Heart left ventricle (tissue), 16 donors: Measurements from ENCODE around the gene OSBPL7. TPM values are rescaled to one million over a fixed set of nuclear protein-coding genes. Genes with fewer than 3 reads are reported as not detected.

Source experiments
- ATAC-seq, 4 donors: fragments of 200-7000 bp; cut with Tn5 transposase; one replicate each; pipeline ENCODE4 v1.9.1; 2020 to 2022; ENCODE audit warnings: moderate library complexity in 4 of 4, mild to moderate bottlenecking in 3 of 4, moderate number of reproducible peaks in 1 of 4
- DNase-seq, 5 donors: peaks; one replicate each; pipeline ENCODE4 v3.0.0-alpha.2; 2020
- H3K27ac ChIP-seq, 12 donors: fragments of 200-600 bp; sonication (generic) in 4 of 12; one replicate each; pipeline versions ENCODE4 v1.5.0 to v1.8.0; 2016 to 2022; ENCODE audit warnings: mild to moderate bottlenecking in 2 of 12
- H3K27me3 ChIP-seq, 9 donors: fragments of 200-600 bp; sonication (generic) in 2 of 9; one replicate each; pipeline versions ENCODE4 v1.5.1 to v1.8.0; 2016 to 2022; ENCODE audit warnings: mild to moderate bottlenecking in 3 of 9
- H3K36me3 ChIP-seq, 9 donors: fragments of 200-600 bp; sonication (generic) in 2 of 9; one replicate each; pipeline versions ENCODE4 v1.5.0 to v1.8.0; 2018 to 2022; ENCODE audit warnings: mild to moderate bottlenecking in 2 of 9
- H3K4me1 ChIP-seq, 12 donors: fragments of 200-600 bp; sonication (generic) in 4 of 12; one replicate each; pipeline versions ENCODE4 v1.5.0 to v1.8.0; 2016 to 2022; ENCODE audit warnings: mild to moderate bottlenecking in 3 of 12
- H3K4me3 ChIP-seq, 12 donors: fragments of 200-600 bp; sonication (generic) in 4 of 12; one replicate each; pipeline versions ENCODE4 v1.5.0 to v1.8.0; 2017 to 2022; ENCODE audit warnings: mild to moderate bottlenecking in 9 of 12, moderate library complexity in 4 of 12
- H3K9me3 ChIP-seq, 12 donors: fragments of 200-600 bp; sonication (generic) in 4 of 12; one replicate each; pipeline versions ENCODE4 v1.5.0 to v1.8.0; 2016 to 2022; ENCODE audit warnings: mild to moderate bottlenecking in 1 of 12
- POLR2A ChIP-seq, 2 donors: fragments of 450-650 bp; IDR thresholded peaks; one replicate each; pipeline ENCODE4 v1.6.1; 2017; ENCODE audit warnings: antibody characterized with exemption in 2 of 2, mild to moderate bottlenecking in 2 of 2, moderate library complexity in 2 of 2
- WGBS, 4 donors: extraction: QIAGEN DNeasy Blood & Tissue Kit in 2 of 4; methylation state at CpG; one replicate each; pipeline versions ENCODE4 v1.1.5 to v1.1.7; 2013 to 2018; 5-methylcytosine and 5-hydroxymethylcytosine counted together
- intact Hi-C, 10 donors: fragments of 100-400 bp; cut with DNase I; formaldehyde crosslinking; loops; one replicate each; pipeline versions ENCODE4 v1.11.1 to v1.14.2; 2022
- polyA plus RNA-seq, 2 donors: library from polyadenylated mRNA; stranded (reverse); fragments of 200-250 nt; gene quantifications; one replicate each; pipeline ENCODE4 v1.2.3, GENCODE V29; 2013
- total RNA-seq, 9 donors: library from RNA; depleted of rRNA in 2 of 9; stranded (reverse); fragments of >200 nt in 2 of 9; fragmentation: NEBNext Ultra II Directional in 3 of 9; extraction: Animal tissue kit (Norgen Biotek cat#: 25700) in 3 of 9; gene quantifications; one replicate each; pipeline versions ENCODE4 v1.1.0 to v1.2.4, GENCODE V29; 2016 to 2023
- TF ChIP-seq, protein P1 (sequence below), 12 donors: fragments of 200-600 bp; sonication (generic) in 4 of 12; IDR thresholded peaks; one replicate each; pipeline versions ENCODE4 v1.5.0 to v1.8.0; 2018 to 2022; ENCODE audit warnings: antibody characterized with exemption in 12 of 12, mild to moderate bottlenecking in 5 of 12
- donor health status: ischemic (EF 13 %, LVEDD 7.1; RV severe dilation, severe dysfunction).
- donor health status: healthy with polysubstance abuse.
- donor health status: DM: no; HTN: yes; CAD: no.
- donor health status: DM: no; HTN: no; CAD: no.
- donor health status: ischemic (EF 25% LVEDD 6.9; RV normal size, moderate dysfunction).
- donor health status: ischemic (EF 25% LVEDD 5.7; RV mildly dilated, moderate dysfunction).
- donor health status: healthy.
- donor health status: DM: yes; HTN: yes; CAD: no.
- donor health status: ischemic (EF 35%, LVEDD 5.7; RV mildly dilated, moderate dysfunction).
- donor health status: nonischemic (EF 11% LVEDD 7.7; RV severe dilation, severe dysfunction).
- donor health status: DM: yes; HTN: yes; CAD: no.
- donor health status: PGD.
- donor health status: ischemic (EF 29% LVEDD 5.4; RV normal size, mild dysfunction).
- donor health status: nonischemic (EF 23%, LVEDD 6.1; RV moderate dilation, normal function).

Gene OSBPL7
- total and polyA plus RNA-seq, 11 donors, result 1.5 to 7.4 (median 5.2) TPM

DNA sequence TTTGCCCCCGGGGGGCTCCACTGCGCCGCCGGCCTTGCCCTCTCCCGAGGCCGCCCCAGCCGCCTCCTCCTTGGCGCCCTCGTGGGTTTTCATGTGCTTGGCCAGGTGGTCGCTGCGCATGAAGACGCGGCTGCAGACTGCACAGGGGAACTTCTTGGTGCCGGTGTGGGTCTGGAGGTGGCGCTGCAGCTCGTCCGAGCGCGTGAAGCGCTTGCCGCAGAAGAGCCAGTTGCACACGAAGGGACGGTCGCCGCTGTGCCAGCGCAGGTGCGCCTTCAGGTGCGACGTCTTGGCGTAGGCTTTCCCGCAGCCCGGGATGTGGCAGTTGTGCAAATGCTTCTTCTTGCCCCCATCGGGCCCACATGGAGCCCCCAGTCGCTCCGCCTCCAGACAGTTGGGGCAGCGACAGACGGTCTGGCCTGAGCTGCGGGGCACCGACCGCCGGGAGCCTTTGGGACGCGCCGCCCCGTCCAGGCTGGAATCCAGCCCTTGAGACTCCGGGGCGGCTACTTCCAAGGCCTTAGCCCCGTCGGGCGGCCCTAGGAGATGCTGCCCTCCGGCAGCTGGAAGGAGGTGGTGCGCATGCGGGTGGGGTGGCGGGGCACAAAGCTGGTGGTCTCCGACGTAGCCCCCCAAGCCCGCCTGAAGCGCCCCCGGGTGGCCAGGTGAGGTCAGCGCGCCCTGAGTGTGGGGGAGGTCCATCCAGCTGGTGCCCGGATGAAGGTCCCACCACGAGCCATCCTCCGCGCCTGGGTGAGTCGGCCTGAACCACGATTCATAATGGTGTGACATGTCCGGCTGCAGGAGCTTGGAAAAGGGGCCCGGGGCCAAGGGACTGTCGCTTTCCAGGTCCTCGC, 26.0 kb upstream of the OSBPL7 start:
- 33 to 48% (median 43%) methylated on average over 6 to 71 of the region's 71 CpGs for WGBS, 4 donors
- DNase-seq (no peak), ATAC-seq (no peak)
- no peaks in the 10 kb centered on the region for H3K9me3 ChIP-seq
- no peak overlapping the region for H3K4me3 ChIP-seq
- TF ChIP-seq, protein P1, sequence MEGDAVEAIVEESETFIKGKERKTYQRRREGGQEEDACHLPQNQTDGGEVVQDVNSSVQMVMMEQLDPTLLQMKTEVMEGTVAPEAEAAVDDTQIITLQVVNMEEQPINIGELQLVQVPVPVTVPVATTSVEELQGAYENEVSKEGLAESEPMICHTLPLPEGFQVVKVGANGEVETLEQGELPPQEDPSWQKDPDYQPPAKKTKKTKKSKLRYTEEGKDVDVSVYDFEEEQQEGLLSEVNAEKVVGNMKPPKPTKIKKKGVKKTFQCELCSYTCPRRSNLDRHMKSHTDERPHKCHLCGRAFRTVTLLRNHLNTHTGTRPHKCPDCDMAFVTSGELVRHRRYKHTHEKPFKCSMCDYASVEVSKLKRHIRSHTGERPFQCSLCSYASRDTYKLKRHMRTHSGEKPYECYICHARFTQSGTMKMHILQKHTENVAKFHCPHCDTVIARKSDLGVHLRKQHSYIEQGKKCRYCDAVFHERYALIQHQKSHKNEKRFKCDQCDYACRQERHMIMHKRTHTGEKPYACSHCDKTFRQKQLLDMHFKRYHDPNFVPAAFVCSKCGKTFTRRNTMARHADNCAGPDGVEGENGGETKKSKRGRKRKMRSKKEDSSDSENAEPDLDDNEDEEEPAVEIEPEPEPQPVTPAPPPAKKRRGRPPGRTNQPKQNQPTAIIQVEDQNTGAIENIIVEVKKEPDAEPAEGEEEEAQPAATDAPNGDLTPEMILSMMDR (IDR thresholded peaks at IDR 0.05), result peak in 4 of 12 donors; percentile 7 to 28 (median 22)
- TF ChIP-seq POLR2A (IDR thresholded peaks at IDR 0.05), result no peak
- peaks cover 4 to 32% (median 13%) of the 10 kb centered on the region in 12 donors for H3K4me1 ChIP-seq
- no peaks in the 10 kb centered on the region for H3K36me3 ChIP-seq
- peaks cover 23 to 84% (median 51%) of the 10 kb centered on the region in 9 donors for H3K27me3 ChIP-seq
- H3K27ac ChIP-seq, result no peak overlapping the region
- intact Hi-C loops, result loop anchor here in 4 of 10 donors (5.0 to 10.0 kb wide), 4 partner anchors 97 to 170 kb away; partner anchors contain the start of genes PNPO (in 2 of the 4) and CDK5RAP3 (in 1 of the 4)

DNA sequence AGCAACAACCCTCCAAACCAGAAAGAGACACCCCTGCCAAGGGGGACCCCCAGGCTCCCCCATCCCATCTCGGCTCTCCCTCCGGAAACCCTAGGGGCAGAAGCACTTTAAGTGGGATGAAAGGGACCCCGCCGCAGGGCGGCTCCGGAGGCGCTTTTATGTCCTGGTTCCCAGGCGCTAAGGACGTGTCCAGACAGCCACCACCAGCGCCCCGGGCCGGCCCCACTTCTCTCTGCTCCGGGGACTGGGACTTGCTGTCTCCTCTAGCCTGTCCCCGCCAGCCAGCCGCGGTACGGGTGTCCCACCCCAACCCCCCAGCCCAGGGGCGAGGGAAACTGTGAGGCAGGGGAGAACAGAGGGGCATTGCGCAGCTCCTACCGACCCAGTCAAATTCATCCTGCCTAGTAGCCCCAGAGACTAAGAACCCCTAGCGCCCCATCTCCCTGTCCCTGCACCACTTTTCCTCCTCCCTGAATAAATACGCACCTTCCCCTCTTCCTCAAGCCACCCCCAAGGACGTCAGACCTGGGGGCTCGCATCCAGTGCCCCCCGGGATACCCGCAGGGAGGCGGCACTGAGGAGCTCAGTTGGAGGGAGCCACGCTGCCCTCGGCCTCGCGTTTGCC, 25.2 kb upstream of the OSBPL7 start:
- TF ChIP-seq POLR2A (IDR thresholded peaks at IDR 0.05), result no peak
- TF ChIP-seq, protein P1 (IDR thresholded peaks at IDR 0.05), result no peak
- Histone ChIP-seq H3K27me3 (peaks cover 16 to 77% (median 44%) of the 10 kb centered on the region in 9 donors), H3K9me3 (no peaks in the 10 kb centered on the region), H3K36me3 (no peaks in the 10 kb centered on the region), H3K27ac (no peak overlapping the region), H3K4me1 (peaks cover 4 to 31% (median 13%) of the 10 kb centered on the region in 12 donors), H3K4me3 (no peak overlapping the region)
- 22 to 45% (median 28%) methylated on average over 26 to 31 of the region's 31 CpGs for WGBS, 4 donors
- DNase-seq (no peak), ATAC-seq (no peak)
- intact Hi-C loops, result loop anchor here in 4 of 10 donors (5.0 to 10.0 kb wide), 4 partner anchors 98 to 170 kb away; partner anchors contain the start of genes PNPO (in 2 of the 4) and CDK5RAP3 (in 1 of the 4)

DNA sequence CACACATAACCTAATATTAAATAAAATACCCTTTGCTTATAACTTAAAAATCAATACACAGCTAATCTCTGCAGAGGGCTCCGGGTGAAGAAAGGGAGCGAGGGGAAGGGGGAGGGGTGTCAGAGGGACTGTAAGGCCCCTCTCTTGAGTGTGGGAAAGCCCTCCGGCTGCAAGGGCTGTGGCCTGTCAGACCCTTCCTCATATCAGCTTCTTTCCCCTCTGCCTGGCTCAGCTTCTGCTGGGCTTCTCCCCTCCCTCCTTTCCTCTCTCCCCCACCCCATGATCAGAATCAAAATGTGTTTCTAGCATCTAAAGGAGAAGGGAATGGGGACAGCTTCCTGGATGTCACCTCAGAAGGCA, 24.1 kb upstream of the OSBPL7 start:
- no peak overlapping the region for H3K27ac ChIP-seq
- H3K4me1 ChIP-seq, result peaks cover 3 to 26% (median 7%) of the 10 kb centered on the region in 12 donors
- intact Hi-C loops, result loop anchor here in 6 of 10 donors (1.0 to 10.0 kb wide), 6 partner anchors 43 to 172 kb away; partner anchors contain the start of genes PNPO (in 2 of the 6) and CDK5RAP3 (in 1 of the 6)
- no peaks in the 10 kb centered on the region for H3K36me3 ChIP-seq
- H3K9me3 ChIP-seq, result no peaks in the 10 kb centered on the region
- WGBS, 4 donors, result 68 to 81% (median 70%) methylated on average over 3 of the region's 3 CpGs
- no peak overlapping the region for H3K4me3 ChIP-seq
- ATAC-seq (no peak), DNase-seq (no peak)
- peaks cover 14 to 67% (median 34%) of the 10 kb centered on the region in 9 donors for H3K27me3 ChIP-seq
- no peak for TF ChIP-seq POLR2A (IDR thresholded peaks at IDR 0.05)
- TF ChIP-seq, protein P1 (IDR thresholded peaks at IDR 0.05), result no peak
